Stomach (tissue), 9 donors: ENCODE measurements around the gene TPO. TPM values are rescaled to one million over a fixed set of nuclear protein-coding genes. Genes with fewer than 3 reads are reported as not detected.

Source experiments
- DNase-seq, 2 donors: peaks; one replicate each; pipeline versions ENCODE4 v3.0.0 to v3.0.0-alpha.2; 2013 to 2019
- H3K27ac ChIP-seq, 5 donors: fragments of 200-600 bp in 4 of 5; sonication (generic) in 4 of 5; one replicate each; pipeline ENCODE4 v1.5.1; 2013 to 2019; ENCODE audit warnings: mild to moderate bottlenecking in 1 of 5, moderate library complexity in 1 of 5
- H3K27me3 ChIP-seq, 3 donors: fragments of 200-600 bp; sonication (generic); one replicate each; pipeline ENCODE4 v1.5.1; 2017 to 2019; ENCODE audit warnings: mixed run types in 1 of 3
- H3K36me3 ChIP-seq, 4 donors: fragments of 200-600 bp; sonication (generic); 1 replicate in 3 of 4; 2 replicates in 1 of 4; pipeline ENCODE4 v1.5.1; 2016 to 2019
- H3K4me1 ChIP-seq, 4 donors: fragments of 200-600 bp; sonication (generic); one replicate each; pipeline ENCODE4 v1.5.1; 2016 to 2019
- H3K4me3 ChIP-seq, 4 donors: fragments of 200-600 bp; sonication (generic) in 3 of 4; one replicate each; pipeline ENCODE4 v1.5.1; 2016 to 2019; ENCODE audit warnings: mild to moderate bottlenecking in 1 of 4
- H3K9me3 ChIP-seq, 4 donors: fragments of 200-600 bp; sonication (generic); one replicate each; pipeline ENCODE4 v1.5.1; 2016 to 2019
- EP300 ChIP-seq: sonication (generic); formaldehyde crosslinking; IDR thresholded peaks from one replicate; pipeline ENCODE4 v1.6.1; 2017; ENCODE audit warnings: antibody characterized with exemption
- POLR2A ChIP-seq, 4 donors: fragments of 450-650 bp; IDR thresholded peaks; one replicate each; pipeline ENCODE4 v1.6.1; 2016; ENCODE audit warnings: antibody characterized with exemption in 4 of 4, control low read depth in 2 of 4, mild to moderate bottlenecking in 1 of 4, moderate library complexity in 1 of 4
- POLR2AphosphoS5 ChIP-seq, 3 donors: sonication (generic); formaldehyde crosslinking; IDR thresholded peaks; one replicate each; pipeline ENCODE4 v1.6.1; 2016; ENCODE audit warnings: antibody characterized with exemption in 3 of 3
- WGBS, 5 donors: extraction: QIAGEN DNeasy Blood & Tissue Kit in 3 of 5; methylation state at CpG; one replicate each; pipeline versions ENCODE4 v1.1.5 to v1.1.7; 2013 to 2018; 5-methylcytosine and 5-hydroxymethylcytosine counted together
- intact Hi-C: fragments of 100-400 bp; cut with DNase I; formaldehyde crosslinking; loops from one replicate; pipeline ENCODE4 v1.15.1; 2023; ENCODE audit warnings: low total_unique reads
- polyA plus RNA-seq, 3 donors: library from polyadenylated mRNA; stranded (reverse); fragments of 200-250 nt; gene quantifications; one replicate each; pipeline ENCODE4 v1.2.3, GENCODE V29; 2013
- total RNA-seq, 5 donors: library from RNA; depleted of rRNA; stranded (reverse); fragments of >200 nt; gene quantifications; one replicate each; pipeline versions ENCODE4 v1.1.0 to v1.2.3, GENCODE V29; 2014 to 2016
- TF ChIP-seq, protein P1 (sequence below), 7 experiments: fragments of 450-650 bp in 4 of 7; fragments of 200-600 bp in 3 of 7; sonication (generic) in 3 of 7; IDR thresholded peaks; one replicate each; pipeline ENCODE4 v1.5.1; 2016 to 2019; ENCODE audit warnings: antibody characterized with exemption in 7 of 7, control low read depth in 2 of 7, mild to moderate bottlenecking in 1 of 7
- donor health status: healthy with polysubstance abuse.
- donor health status: Bipolar disorder and iron deficiency.
- donor health status: healthy.

The TPO gene
- total and polyA plus RNA-seq, 8 donors = 0.37 to 92.4 (median 4.3) TPM

DNA sequence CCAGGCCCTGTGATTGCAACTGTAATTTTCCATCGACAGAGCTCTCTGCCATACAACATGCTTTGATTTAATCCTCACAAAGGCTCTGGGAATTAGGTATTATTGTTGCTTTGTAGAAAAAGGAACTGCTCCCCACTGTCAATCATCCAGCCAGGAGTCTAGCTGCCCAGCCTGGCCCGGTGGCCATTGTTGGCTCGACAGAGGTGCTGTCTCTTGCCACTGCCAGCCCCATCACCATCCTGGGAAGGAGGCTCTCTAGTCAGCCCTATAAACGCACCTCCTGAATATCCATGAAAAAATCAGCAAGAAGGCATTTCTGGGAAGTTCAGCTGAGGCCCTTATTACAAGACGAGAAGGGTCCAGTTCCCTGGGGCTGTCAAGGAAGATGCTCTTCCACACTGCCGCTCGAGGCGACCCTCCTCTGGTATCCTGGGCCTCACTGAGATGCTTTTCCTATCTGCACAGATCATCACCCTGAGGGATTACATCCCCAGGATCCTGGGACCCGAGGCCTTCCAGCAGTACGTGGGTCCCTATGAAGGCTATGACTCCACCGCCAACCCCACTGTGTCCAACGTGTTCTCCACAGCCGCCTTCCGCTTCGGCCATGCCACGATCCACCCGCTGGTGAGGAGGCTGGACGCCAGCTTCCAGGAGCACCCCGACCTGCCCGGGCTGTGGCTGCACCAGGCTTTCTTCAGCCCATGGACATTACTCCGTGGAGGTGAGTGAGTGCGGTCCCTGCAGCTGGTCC lies 71.0 kb downstream of the TPO start:
- intact Hi-C loops = no loop called here
- 89 to 94% (median 93%) methylated on average over 18 to 22 of the region's 22 CpGs for WGBS, 5 donors
- H3K9me3 ChIP-seq = no peaks in the 10 kb centered on the region

DNA sequence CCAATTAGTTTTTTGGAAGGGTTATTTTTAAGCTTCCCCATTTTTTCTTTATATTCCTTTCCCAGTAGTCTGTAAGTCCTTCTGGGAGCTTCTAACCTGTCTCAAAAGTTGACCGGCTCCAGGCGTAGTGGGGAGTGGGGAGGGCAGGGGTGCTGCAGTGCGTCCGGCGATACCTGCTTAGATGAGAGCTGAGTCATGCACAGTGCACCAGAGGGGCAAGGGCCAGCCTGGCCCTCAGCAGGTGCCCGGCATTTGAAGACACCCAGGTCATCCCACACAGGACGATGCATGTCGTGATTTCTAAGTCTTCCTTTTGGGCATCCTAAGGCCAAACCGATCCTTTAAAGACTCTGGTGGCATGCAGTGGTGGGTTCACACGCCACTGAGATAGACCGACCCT lies 73.4 kb downstream of the TPO start:
- 88 to 94% (median 93%) methylated on average over 6 to 11 of the region's 11 CpGs for WGBS, 5 donors
- Histone ChIP-seq H3K4me1 (no peaks in the 10 kb centered on the region), H3K4me3 (no peak overlapping the region), H3K27ac (no peak overlapping the region), H3K9me3 (no peaks in the 10 kb centered on the region), H3K27me3 (peaks cover 0 to 8% (median 3%) of the 10 kb centered on the region in 3 donors), H3K36me3 (no peaks in the 10 kb centered on the region)
- no peak for TF ChIP-seq EP300
- intact Hi-C loops = no loop called here
- no peak for DNase-seq

More for the DNA sequence above, 71.0 kb downstream of the TPO start:
- Histone ChIP-seq H3K36me3 (no peaks in the 10 kb centered on the region), H3K27ac (no peak overlapping the region), H3K4me1 (no peaks in the 10 kb centered on the region), H3K27me3 (peaks cover 0 to 8% (median 3%) of the 10 kb centered on the region in 3 donors), H3K4me3 (no peak overlapping the region)
- peak in 1 of 2 donors; percentile 23 for DNase-seq
- TF ChIP-seq EP300 = no peak
- TF ChIP-seq POLR2AphosphoS5 (IDR thresholded peaks at IDR 0.05) = no peak
- no peak for TF ChIP-seq POLR2A (IDR thresholded peaks at IDR 0.05)
- TF ChIP-seq, protein P1, sequence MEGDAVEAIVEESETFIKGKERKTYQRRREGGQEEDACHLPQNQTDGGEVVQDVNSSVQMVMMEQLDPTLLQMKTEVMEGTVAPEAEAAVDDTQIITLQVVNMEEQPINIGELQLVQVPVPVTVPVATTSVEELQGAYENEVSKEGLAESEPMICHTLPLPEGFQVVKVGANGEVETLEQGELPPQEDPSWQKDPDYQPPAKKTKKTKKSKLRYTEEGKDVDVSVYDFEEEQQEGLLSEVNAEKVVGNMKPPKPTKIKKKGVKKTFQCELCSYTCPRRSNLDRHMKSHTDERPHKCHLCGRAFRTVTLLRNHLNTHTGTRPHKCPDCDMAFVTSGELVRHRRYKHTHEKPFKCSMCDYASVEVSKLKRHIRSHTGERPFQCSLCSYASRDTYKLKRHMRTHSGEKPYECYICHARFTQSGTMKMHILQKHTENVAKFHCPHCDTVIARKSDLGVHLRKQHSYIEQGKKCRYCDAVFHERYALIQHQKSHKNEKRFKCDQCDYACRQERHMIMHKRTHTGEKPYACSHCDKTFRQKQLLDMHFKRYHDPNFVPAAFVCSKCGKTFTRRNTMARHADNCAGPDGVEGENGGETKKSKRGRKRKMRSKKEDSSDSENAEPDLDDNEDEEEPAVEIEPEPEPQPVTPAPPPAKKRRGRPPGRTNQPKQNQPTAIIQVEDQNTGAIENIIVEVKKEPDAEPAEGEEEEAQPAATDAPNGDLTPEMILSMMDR (IDR thresholded peaks at IDR 0.05) = no peak

DNA sequence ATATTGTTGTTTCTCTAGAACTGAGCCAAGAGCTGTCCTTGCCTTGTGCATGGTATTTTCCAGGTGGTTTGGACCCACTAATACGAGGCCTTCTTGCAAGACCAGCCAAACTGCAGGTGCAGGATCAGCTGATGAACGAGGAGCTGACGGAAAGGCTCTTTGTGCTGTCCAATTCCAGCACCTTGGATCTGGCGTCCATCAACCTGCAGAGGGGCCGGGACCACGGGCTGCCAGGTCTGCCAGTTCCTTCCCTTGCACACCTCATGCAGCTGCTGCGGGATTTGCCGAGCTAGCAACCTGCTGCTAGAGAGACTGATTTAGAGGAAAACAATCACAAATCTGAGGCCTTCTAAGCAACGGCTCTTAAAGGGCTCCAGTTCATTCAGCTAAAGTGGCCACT lies 74.5 kb downstream of the TPO start:
- intact Hi-C loops = no loop called here
- Histone ChIP-seq H3K9me3 (no peaks in the 10 kb centered on the region), H3K27ac (no peak overlapping the region), H3K27me3 (peaks cover 0 to 8% (median 3%) of the 10 kb centered on the region in 3 donors), H3K4me3 (no peak overlapping the region), H3K36me3 (no peaks in the 10 kb centered on the region), H3K4me1 (no peaks in the 10 kb centered on the region)
- DNase-seq = no peak
- WGBS, 5 donors = 71 to 87% (median 78%) methylated on average over 9 of the region's 9 CpGs
- TF ChIP-seq POLR2A (IDR thresholded peaks at IDR 0.05) (no peak), EP300 (no peak), POLR2AphosphoS5 (IDR thresholded peaks at IDR 0.05) (no peak)
- TF ChIP-seq, protein P1 (IDR thresholded peaks at IDR 0.05) = no peak

- Histone ChIP-seq H3K4me1 (no peaks in the 10 kb centered on the region), H3K4me3 (no peak overlapping the region), H3K9me3 (no peaks in the 10 kb centered on the region), H3K36me3 (no peaks in the 10 kb centered on the region), H3K27me3 (peaks cover 0 to 8% (median 3%) of the 10 kb centered on the region in 3 donors), H3K27ac (no peak overlapping the region)
- 66 to 78% (median 67%) methylated on average over 11 of the region's 11 CpGs for WGBS, 5 donors
- no peak for TF ChIP-seq EP300
- no peak for TF ChIP-seq POLR2A (IDR thresholded peaks at IDR 0.05)
- no peak for TF ChIP-seq POLR2AphosphoS5 (IDR thresholded peaks at IDR 0.05)
- TF ChIP-seq, protein P1 (IDR thresholded peaks at IDR 0.05) = no peak
- no peak for DNase-seq
- intact Hi-C loops = no loop called here
These were observed 75.0 kb downstream of the TPO start for GRCh38 chr2:1488181-1488671.

GRCh38 chr2:1488851-1489250 lies 75.6 kb downstream of the TPO start:
- no peak for DNase-seq
- peaks cover 0 to 8% (median 3%) of the 10 kb centered on the region in 3 donors for H3K27me3 ChIP-seq
- 84 to 94% (median 87%) methylated on average over 1 to 6 of the region's 6 CpGs for WGBS, 5 donors

More at GRCh38 chr2:1488851-1489250, 75.6 kb downstream of the TPO start:
- Histone ChIP-seq H3K27ac (no peak overlapping the region), H3K4me3 (no peak overlapping the region), H3K9me3 (no peaks in the 10 kb centered on the region), H3K36me3 (no peaks in the 10 kb centered on the region), H3K4me1 (no peaks in the 10 kb centered on the region)
- intact Hi-C loops = no loop called here
- TF ChIP-seq POLR2A (IDR thresholded peaks at IDR 0.05) (no peak), EP300 (no peak), POLR2AphosphoS5 (IDR thresholded peaks at IDR 0.05) (no peak)
- TF ChIP-seq, protein P1 (IDR thresholded peaks at IDR 0.05) = no peak
